MM.1S (cell line): Measurements from ENCODE around the gene KRTAP5-11.

Source experiments
- DNase-seq: peaks from one replicate; pipeline ENCODE4 v3.0.0-alpha.2; 2015
- H2AFZ ChIP-seq: fragments of 300-600 bp; sonication (generic); 2 replicates; pipeline ENCODE4 v1.6.0; 2016; ENCODE audit warnings: antibody characterized with exemption, low read length
- H3F3A ChIP-seq: fragments of 300-600 bp; sonication (generic); 2 replicates; pipeline ENCODE4 v1.6.1; 2016; ENCODE audit warnings: mild to moderate bottlenecking, antibody characterized with exemption, low read length, moderate library complexity, mixed read lengths; ENCODE audit not compliant: insufficient read depth
- H3K27ac ChIP-seq: fragments of 300-600 bp; sonication (generic); 2 replicates; pipeline ENCODE4 v1.5.1; 2016; ENCODE audit warnings: mild to moderate bottlenecking, low read length
- H3K27me3 ChIP-seq: fragments of 300-600 bp; sonication (generic); replicated peaks from 2 replicates; pipeline ENCODE4 v1.6.0; 2016; ENCODE audit warnings: low read length; ENCODE audit not compliant: insufficient read depth
- H3K36me3 ChIP-seq: fragments of 300-600 bp; sonication (generic); replicated peaks from 2 replicates; pipeline ENCODE4 v1.6.1; 2016; ENCODE audit warnings: mild to moderate bottlenecking, low read length, mixed read lengths; ENCODE audit not compliant: insufficient read depth
- H3K4me1 ChIP-seq: fragments of 300-600 bp; sonication (generic); 2 replicates; pipeline ENCODE4 v1.6.1; 2016; ENCODE audit warnings: low read length, mixed read lengths
- H3K4me2 ChIP-seq: fragments of 300-600 bp; sonication (generic); 2 replicates; pipeline ENCODE4 v1.6.0; 2016; ENCODE audit warnings: low read depth, low read length
- H3K4me3 ChIP-seq: fragments of 300-600 bp; sonication (generic); 2 replicates; pipeline ENCODE4 v1.5.1; 2016; ENCODE audit warnings: low read length, mixed read lengths
- H3K79me2 ChIP-seq: fragments of 300-600 bp; sonication (generic); 2 replicates; pipeline ENCODE4 v1.6.1; 2016; ENCODE audit warnings: mixed run types, low read length, mixed read lengths
- H3K9ac ChIP-seq: fragments of 300-600 bp; sonication (generic); 2 replicates; pipeline ENCODE4 v1.6.1; 2016; ENCODE audit warnings: low read length, mixed read lengths
- H3K9me2 ChIP-seq: fragments of 300-600 bp; sonication (generic); replicated peaks from 2 replicates; pipeline ENCODE4 v1.6.1; 2016; ENCODE audit warnings: mild to moderate bottlenecking, low read length, mixed read lengths; ENCODE audit not compliant: insufficient read depth
- H3K9me3 ChIP-seq: fragments of 300-600 bp; sonication (generic); replicated peaks from 2 replicates; pipeline ENCODE4 v1.6.1; 2016; ENCODE audit warnings: mild to moderate bottlenecking, low read length, mixed read lengths; ENCODE audit not compliant: insufficient read depth
- H4K20me1 ChIP-seq: fragments of 300-600 bp; sonication (generic); 2 replicates; pipeline ENCODE4 v1.6.1; 2016; ENCODE audit warnings: mild to moderate bottlenecking, low read length, moderate library complexity, mixed read lengths; ENCODE audit not compliant: insufficient read depth
- CTCF ChIP-seq: fragments of 300-600 bp; sonication (generic); IDR thresholded peaks from 2 replicates; pipeline ENCODE4 v1.5.1; 2016; ENCODE audit warnings: antibody characterized with exemption, low read length, mixed read lengths
- EZH2 ChIP-seq: fragments of 300-600 bp; sonication (generic); optimal IDR thresholded peaks from 2 replicates; pipeline ENCODE3; 2017; ENCODE audit warnings: low read depth, mild to moderate bottlenecking, antibody characterized with exemption, low read length, mixed read lengths
- EZH2phosphoT487 ChIP-seq: fragments of 300-600 bp; sonication (generic); IDR thresholded peaks from 2 replicates; pipeline ENCODE4 v1.6.1; 2018; ENCODE audit warnings: antibody characterized with exemption, low read length

The KRTAP5-11 gene

GRCh38 chr11:71566081-71566620 is 16.5 kb downstream of the KRTAP5-11 start:
- Histone ChIP-seq H3K36me3 (no peaks in the 10 kb centered on the region), H3K4me1 (no peaks in the 10 kb centered on the region), H3F3A (no peaks in the 10 kb centered on the region), H3K9me2 (no peaks in the 10 kb centered on the region), H3K9me3 (no peaks in the 10 kb centered on the region), H3K4me3 (no peak overlapping the region), H3K4me2 (no peak overlapping the region), H3K27me3 (peaks cover 52% of the 10 kb centered on the region), H3K79me2 (no peaks in the 10 kb centered on the region), H2AFZ (no peak overlapping the region), H3K27ac (no peak overlapping the region), H3K9ac (no peak overlapping the region), H4K20me1 (no peaks in the 10 kb centered on the region)
- no peak for TF ChIP-seq EZH2
- TF ChIP-seq CTCF, result no peak
- no peak for TF ChIP-seq EZH2phosphoT487
- no peak for DNase-seq

- Histone ChIP-seq H3K9me2 (no peaks in the 10 kb centered on the region), H3K9me3 (no peaks in the 10 kb centered on the region), H3K4me3 (no peak within 1 kb of the TSS), H3K27me3 (peaks cover 58% of the 10 kb centered on the region), H3F3A (no peaks in the 10 kb centered on the region), H2AFZ (no peak within 1 kb of the TSS), H4K20me1 (no peaks in the 10 kb centered on the region), H3K9ac (no peak within 1 kb of the TSS), H3K4me1 (no peaks in the 10 kb centered on the region), H3K79me2 (no peaks in the 10 kb centered on the region), H3K27ac (no peak within 1 kb of the TSS), H3K36me3 (no peaks in the 10 kb centered on the region), H3K4me2 (no peak within 1 kb of the TSS)
- DNase-seq, result no peak
- no peak for TF ChIP-seq EZH2phosphoT487
- TF ChIP-seq CTCF, result no peak
- no peak for TF ChIP-seq EZH2
Observed at GRCh38 chr11:71565263-71565662, 17.4 kb downstream of the KRTAP5-11 start, which contains the start of gene KRTAP5-10. KRTAP5-10 (plus strand) TSS chr11:71565563; CDS start chr11:71565588, 25 bp downstream.

GRCh38 chr11:71564430-71564829 is 18.2 kb downstream of the KRTAP5-11 start:
- peaks cover 65% of the 10 kb centered on the region for H3K27me3 ChIP-seq
- H3F3A ChIP-seq, result no peaks in the 10 kb centered on the region
- no peaks in the 10 kb centered on the region for H3K36me3 ChIP-seq
- no peak overlapping the region for H2AFZ ChIP-seq
- H3K4me1 ChIP-seq, result no peaks in the 10 kb centered on the region
- H3K9me2 ChIP-seq, result no peaks in the 10 kb centered on the region
- no peaks in the 10 kb centered on the region for H3K9me3 ChIP-seq
- H3K27ac ChIP-seq, result no peak overlapping the region
- H3K79me2 ChIP-seq, result no peaks in the 10 kb centered on the region
- DNase-seq, result no peak
- H3K4me3 ChIP-seq, result no peak overlapping the region
- no peak overlapping the region for H3K4me2 ChIP-seq
- no peak for TF ChIP-seq EZH2
- no peak for TF ChIP-seq EZH2phosphoT487
- no peak for TF ChIP-seq CTCF
- no peaks in the 10 kb centered on the region for H4K20me1 ChIP-seq
- H3K9ac ChIP-seq, result no peak overlapping the region
